DOHH2 (cell line): Measurements from ENCODE around the gene VAV2.

Experiments
- H3F3A ChIP-seq: fragments of 200-600 bp; sonication (generic), shearing (Covaris generic); 2 replicates; pipeline ENCODE4 v1.6.0; 2016; ENCODE audit warnings: antibody characterized with exemption, mild to moderate bottlenecking; ENCODE audit not compliant: control insufficient read depth, insufficient read depth
- H3K27ac ChIP-seq: fragments of 200-600 bp; sonication (generic); 2 replicates; pipeline ENCODE4 v1.5.1; 2014; ENCODE audit warnings: low read depth, mild to moderate bottlenecking, low read length, moderate library complexity
- H3K27me3 ChIP-seq: fragments of 200-600 bp; sonication (generic); 2 replicates; pipeline ENCODE4 v1.6.1; 2014; ENCODE audit warnings: mild to moderate bottlenecking, low read length, mixed read lengths; ENCODE audit not compliant: control insufficient read depth
- H3K36me3 ChIP-seq: fragments of 200-600 bp; sonication (generic); 2 replicates; pipeline ENCODE4 v1.6.1; 2014; ENCODE audit warnings: mild to moderate bottlenecking, low read length, moderate library complexity, mixed read lengths; ENCODE audit not compliant: control insufficient read depth
- H3K4me1 ChIP-seq: fragments of 200-600 bp; sonication (generic); 2 replicates; pipeline ENCODE4 v1.6.1; 2014; ENCODE audit warnings: mild to moderate bottlenecking, low read length, mixed read lengths; ENCODE audit not compliant: control insufficient read depth
- H3K4me2 ChIP-seq: fragments of 200-600 bp; sonication (generic); 2 replicates; pipeline ENCODE4 v1.6.0; 2014; ENCODE audit warnings: mild to moderate bottlenecking, low read length, moderate library complexity
- H3K4me3 ChIP-seq: fragments of 200-600 bp; sonication (generic); 2 replicates; pipeline ENCODE4 v1.5.1; 2014; ENCODE audit warnings: mild to moderate bottlenecking, low read length, mixed read lengths
- H3K79me2 ChIP-seq: fragments of 200-600 bp; sonication (generic); 2 replicates; pipeline ENCODE4 v1.6.1; 2014; ENCODE audit warnings: mild to moderate bottlenecking, low read length, mixed read lengths; ENCODE audit not compliant: control insufficient read depth
- H3K9me2 ChIP-seq: fragments of 200-600 bp; sonication (generic); replicated peaks from 2 replicates; pipeline ENCODE4 v1.6.1; 2014; ENCODE audit warnings: mild to moderate bottlenecking, low read length, mixed read lengths; ENCODE audit not compliant: control insufficient read depth
- H3K9me3 ChIP-seq: fragments of 200-600 bp; sonication (generic); 2 replicates; pipeline ENCODE4 v1.6.1; 2014; ENCODE audit warnings: antibody characterized with exemption, low read length, mixed read lengths; ENCODE audit not compliant: control insufficient read depth, insufficient read depth
- H4K20me1 ChIP-seq: fragments of 200-600 bp; sonication (generic); 2 replicates; pipeline ENCODE4 v1.6.0; 2014; ENCODE audit warnings: low read depth, mild to moderate bottlenecking, antibody characterized with exemption, low read length, moderate library complexity; ENCODE audit not compliant: control insufficient read depth, insufficient read depth
- CTCF ChIP-seq: fragments of 200-600 bp; sonication (generic); IDR thresholded peaks from one replicate; pipeline ENCODE4 v1.5.1; 2014; ENCODE audit warnings: antibody characterized with exemption, mild to moderate bottlenecking, low read depth, low read length; ENCODE audit not compliant: poor library complexity, severe bottlenecking
- EZH2phosphoT487 ChIP-seq: fragments of 200-600 bp; sonication (generic); IDR thresholded peaks from 2 replicates; pipeline ENCODE4 v1.6.1; 2017; ENCODE audit warnings: borderline replicate concordance, mild to moderate bottlenecking, antibody characterized with exemption, low read length, moderate library complexity, mixed read lengths

VAV2 gene

GRCh38 chr9:133992780-133993634 lies 883 bp upstream of the VAV2 start:
- Histone ChIP-seq H3K36me3 (no peaks in the 10 kb centered on the region), H3K4me2 (peak overlapping the region; percentile 90), H3K9me3 (no peaks in the 10 kb centered on the region), H3K9me2 (no peaks in the 10 kb centered on the region), H3K79me2 (peaks cover 42% of the 10 kb centered on the region), H3K27ac (peak overlapping the region; percentile 49), H3K4me1 (peaks cover 36% of the 10 kb centered on the region), H4K20me1 (peaks cover 8% of the 10 kb centered on the region; the same call in 1 of the 2 replicates), H3F3A (0 out of 2 replicates have a peak, but pooled peaks cover 3% of the 10 kb centered on the region), H3K27me3 (no peaks in the 10 kb centered on the region), H3K4me3 (peak overlapping the region; percentile 94)
- TF ChIP-seq EZH2phosphoT487: no peak
- peak; percentile 77 for TF ChIP-seq CTCF

- H4K20me1 ChIP-seq: peaks cover 8% of the 10 kb centered on the region; the same call in 1 of the 2 replicates
- peaks cover 37% of the 10 kb centered on the region for H3K4me1 ChIP-seq
- H3K9me2 ChIP-seq: no peaks in the 10 kb centered on the region
- 0 out of 2 replicates have a peak, but pooled peaks cover 3% of the 10 kb centered on the region for H3F3A ChIP-seq
- H3K4me2 ChIP-seq: peak overlapping the region; percentile 83
- H3K4me3 ChIP-seq: peak overlapping the region; percentile 94
- no peaks in the 10 kb centered on the region for H3K36me3 ChIP-seq
- no peaks in the 10 kb centered on the region for H3K27me3 ChIP-seq
- peaks cover 57% of the 10 kb centered on the region for H3K79me2 ChIP-seq
- no peaks in the 10 kb centered on the region for H3K9me3 ChIP-seq
- no peak overlapping the region for H3K27ac ChIP-seq
- TF ChIP-seq EZH2phosphoT487 (no peak), CTCF (no peak)
These were observed 756 bp downstream of the VAV2 start for GRCh38 chr9:133991214-133991921.

- Histone ChIP-seq H3K4me3 (peak overlapping the region; percentile 94), H3K27me3 (no peaks in the 10 kb centered on the region), H3F3A (0 out of 2 replicates have a peak, but pooled peaks cover 3% of the 10 kb centered on the region), H3K9me3 (no peaks in the 10 kb centered on the region), H3K4me1 (peaks cover 41% of the 10 kb centered on the region), H3K27ac (no peak overlapping the region), H4K20me1 (peaks cover 8% of the 10 kb centered on the region; the same call in 1 of the 2 replicates), H3K9me2 (no peaks in the 10 kb centered on the region), H3K4me2 (peak overlapping the region; percentile 83), H3K79me2 (peaks cover 65% of the 10 kb centered on the region), H3K36me3 (no peaks in the 10 kb centered on the region)
- TF ChIP-seq EZH2phosphoT487: no peak
These were observed 1.5 kb downstream of the VAV2 start for GRCh38 chr9:133990366-133991213.
